GM13976 (cell line): ENCODE data around the gene AIDA.

Experiments used
- DNase-seq: peaks from one replicate; pipeline ENCODE4 v3.0.0; 2012; ENCODE audit warnings: low spot score
- in situ Hi-C: fragments of 300-500 bp; cut with MboI; formaldehyde crosslinking; loops from one replicate; pipeline ENCODE4 v1.12.0; 2022; ENCODE audit warnings: low sequenced_read_pairs, mixed read lengths, inconsistent platforms; ENCODE audit not compliant: unreplicated experiment
- TF ChIP-seq, protein P1 (sequence below): IDR thresholded peaks from 2 replicates; pipeline ENCODE4 v1.5.1; 2012; ENCODE audit warnings: borderline replicate concordance, mild to moderate bottlenecking; ENCODE audit not compliant: insufficient read depth; ENCODE audit errors: extremely low read depth, missing control alignments, control extremely low read depth

The AIDA gene

GRCh38 chr1:222712253-222713090, at the start of gene AIDA, which contains the start of gene BROX:
Gene AIDA, minus strand, starts transcription at chr1:222712491. Its CDS starts 174 bp downstream, at chr1:222712317.
Gene BROX, plus strand, starts transcription at chr1:222712564. Its CDS starts 3,136 bp downstream, at chr1:222715700.
- in situ Hi-C loops, result no loop called here
- DNase-seq, result peak; percentile 95

DNA sequence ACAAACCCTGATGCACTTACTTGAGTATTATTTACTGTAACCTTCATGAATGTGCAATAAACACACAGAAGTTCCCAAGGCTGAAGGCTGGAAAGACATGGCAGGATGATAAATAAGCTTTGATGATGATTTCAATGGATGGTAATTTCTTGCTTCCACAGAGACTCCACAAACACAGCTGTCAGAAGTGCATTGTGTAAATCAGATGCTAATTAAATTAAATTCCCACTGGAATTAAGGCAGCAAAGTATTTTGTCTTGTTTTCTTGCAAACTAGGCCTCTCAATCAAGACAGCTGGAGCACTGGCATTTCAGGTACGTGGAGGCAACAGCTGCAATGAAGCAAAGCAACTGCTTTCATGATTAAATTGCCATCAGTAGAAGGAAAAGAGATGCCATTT, 48.8 kb upstream of the AIDA start:
- no peak for DNase-seq
- in situ Hi-C loops, result no loop called here
- TF ChIP-seq, protein P1, sequence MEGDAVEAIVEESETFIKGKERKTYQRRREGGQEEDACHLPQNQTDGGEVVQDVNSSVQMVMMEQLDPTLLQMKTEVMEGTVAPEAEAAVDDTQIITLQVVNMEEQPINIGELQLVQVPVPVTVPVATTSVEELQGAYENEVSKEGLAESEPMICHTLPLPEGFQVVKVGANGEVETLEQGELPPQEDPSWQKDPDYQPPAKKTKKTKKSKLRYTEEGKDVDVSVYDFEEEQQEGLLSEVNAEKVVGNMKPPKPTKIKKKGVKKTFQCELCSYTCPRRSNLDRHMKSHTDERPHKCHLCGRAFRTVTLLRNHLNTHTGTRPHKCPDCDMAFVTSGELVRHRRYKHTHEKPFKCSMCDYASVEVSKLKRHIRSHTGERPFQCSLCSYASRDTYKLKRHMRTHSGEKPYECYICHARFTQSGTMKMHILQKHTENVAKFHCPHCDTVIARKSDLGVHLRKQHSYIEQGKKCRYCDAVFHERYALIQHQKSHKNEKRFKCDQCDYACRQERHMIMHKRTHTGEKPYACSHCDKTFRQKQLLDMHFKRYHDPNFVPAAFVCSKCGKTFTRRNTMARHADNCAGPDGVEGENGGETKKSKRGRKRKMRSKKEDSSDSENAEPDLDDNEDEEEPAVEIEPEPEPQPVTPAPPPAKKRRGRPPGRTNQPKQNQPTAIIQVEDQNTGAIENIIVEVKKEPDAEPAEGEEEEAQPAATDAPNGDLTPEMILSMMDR, result no peak

More at GRCh38 chr1:222712253-222713090, at the start of gene AIDA, which contains the start of gene BROX:
- TF ChIP-seq, protein P1, result no peak

- TF ChIP-seq, protein P1, result no peak
- no peak for DNase-seq
- in situ Hi-C loops, result no loop called here
Observed at GRCh38 chr1:222759451-222760035, 47.3 kb upstream of the AIDA start.

DNA sequence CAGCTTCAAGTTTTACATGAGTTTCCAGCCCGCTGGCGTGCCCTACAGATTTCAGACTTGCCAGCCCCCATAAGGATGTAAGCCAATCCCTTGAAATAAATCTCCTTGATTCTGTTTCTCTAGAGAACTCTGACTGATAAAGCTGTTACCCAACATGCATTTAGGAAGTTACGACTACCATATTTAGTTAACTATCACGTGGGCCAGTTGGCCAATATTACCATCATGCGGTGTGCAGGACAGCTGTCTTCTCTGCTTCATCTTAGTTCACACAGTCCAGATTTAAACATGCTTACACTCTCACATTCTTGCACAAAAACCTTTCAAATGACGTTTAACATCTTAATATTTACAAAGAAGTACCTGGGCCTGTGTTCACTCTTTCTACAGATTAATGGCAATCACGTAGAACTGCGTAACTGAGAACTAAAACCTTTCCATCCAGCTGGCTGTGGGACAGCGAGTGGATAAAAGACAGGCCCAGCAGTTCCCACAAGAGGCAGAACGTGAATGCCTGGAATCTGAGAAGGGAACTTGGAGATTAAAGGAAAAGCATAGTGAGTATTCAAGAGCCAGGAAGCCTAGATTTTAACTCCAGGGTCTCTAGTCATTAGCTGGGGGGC, 45.5 kb upstream of the AIDA start:
- in situ Hi-C loops, result no loop called here
- DNase-seq, result no peak
- TF ChIP-seq, protein P1, result no peak

- TF ChIP-seq, protein P1, result no peak
- DNase-seq, result no peak
- in situ Hi-C loops, result no loop called here
Observed at GRCh38 chr1:222754366-222755139, 42.3 kb upstream of the AIDA start.

GRCh38 chr1:222751255-222751654, 39.0 kb upstream of the AIDA start:
- in situ Hi-C loops, result no loop called here
- DNase-seq, result no peak

More at GRCh38 chr1:222751255-222751654, 39.0 kb upstream of the AIDA start:
- TF ChIP-seq, protein P1, result no peak
